ENCODE results near the gene ZNF497. TPM values are rescaled to one million over a fixed set of nuclear protein-coding genes. Genes with fewer than 3 reads are reported as not detected.

Gene ZNF497
- total RNA-seq, 2 donors from 2014 or later, result 6.6 to 11.0 TPM

DNA sequence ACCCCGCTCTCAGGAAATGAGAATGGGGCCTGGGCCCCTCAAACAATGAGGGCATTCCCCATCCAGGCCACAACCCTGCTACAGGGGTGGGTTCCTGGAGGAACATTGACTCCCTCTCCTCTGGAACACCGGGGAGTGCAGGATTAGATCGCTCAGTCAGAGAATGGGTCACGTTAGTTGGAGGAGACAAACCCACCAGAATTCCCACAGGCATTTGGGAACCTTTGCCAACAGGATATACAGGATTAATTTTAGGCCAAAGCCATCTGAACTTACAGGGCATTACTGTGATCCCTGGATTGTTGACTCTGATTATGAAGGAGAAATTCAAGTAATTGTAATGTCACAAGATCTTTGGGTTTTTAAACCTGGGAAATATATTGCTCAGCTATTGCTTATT lies 54.8 kb downstream of the ZNF497 start:
- Histone ChIP-seq H3K9me3 (no peaks in the 10 kb centered on the region), H3K27me3 (replicated peaks; ENCODE audit: insufficient read depth) (no peaks in the 10 kb centered on the region), H3K4me1 (replicated peaks) (no peaks in the 10 kb centered on the region), H3K27ac (no peak overlapping the region), H3K36me3 (peaks cover 0 to 5% of the 10 kb centered on the region in 2 donors), H3K4me3 (no peak overlapping the region)
- intact Hi-C loops (cut with DNase I), result no loop called here
- 86% methylated on average over 4 of the region's 4 CpGs for WGBS
- DNase-seq (ENCODE audit: low spot score), result no peak
- TF ChIP-seq, protein P1, sequence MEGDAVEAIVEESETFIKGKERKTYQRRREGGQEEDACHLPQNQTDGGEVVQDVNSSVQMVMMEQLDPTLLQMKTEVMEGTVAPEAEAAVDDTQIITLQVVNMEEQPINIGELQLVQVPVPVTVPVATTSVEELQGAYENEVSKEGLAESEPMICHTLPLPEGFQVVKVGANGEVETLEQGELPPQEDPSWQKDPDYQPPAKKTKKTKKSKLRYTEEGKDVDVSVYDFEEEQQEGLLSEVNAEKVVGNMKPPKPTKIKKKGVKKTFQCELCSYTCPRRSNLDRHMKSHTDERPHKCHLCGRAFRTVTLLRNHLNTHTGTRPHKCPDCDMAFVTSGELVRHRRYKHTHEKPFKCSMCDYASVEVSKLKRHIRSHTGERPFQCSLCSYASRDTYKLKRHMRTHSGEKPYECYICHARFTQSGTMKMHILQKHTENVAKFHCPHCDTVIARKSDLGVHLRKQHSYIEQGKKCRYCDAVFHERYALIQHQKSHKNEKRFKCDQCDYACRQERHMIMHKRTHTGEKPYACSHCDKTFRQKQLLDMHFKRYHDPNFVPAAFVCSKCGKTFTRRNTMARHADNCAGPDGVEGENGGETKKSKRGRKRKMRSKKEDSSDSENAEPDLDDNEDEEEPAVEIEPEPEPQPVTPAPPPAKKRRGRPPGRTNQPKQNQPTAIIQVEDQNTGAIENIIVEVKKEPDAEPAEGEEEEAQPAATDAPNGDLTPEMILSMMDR (IDR thresholded peaks at IDR 0.05), result no peak
- TF ChIP-seq POLR2AphosphoS5 (IDR thresholded peaks at IDR 0.05), result no peak
- no peak for TF ChIP-seq POLR2A (IDR thresholded peaks at IDR 0.05)

DNA sequence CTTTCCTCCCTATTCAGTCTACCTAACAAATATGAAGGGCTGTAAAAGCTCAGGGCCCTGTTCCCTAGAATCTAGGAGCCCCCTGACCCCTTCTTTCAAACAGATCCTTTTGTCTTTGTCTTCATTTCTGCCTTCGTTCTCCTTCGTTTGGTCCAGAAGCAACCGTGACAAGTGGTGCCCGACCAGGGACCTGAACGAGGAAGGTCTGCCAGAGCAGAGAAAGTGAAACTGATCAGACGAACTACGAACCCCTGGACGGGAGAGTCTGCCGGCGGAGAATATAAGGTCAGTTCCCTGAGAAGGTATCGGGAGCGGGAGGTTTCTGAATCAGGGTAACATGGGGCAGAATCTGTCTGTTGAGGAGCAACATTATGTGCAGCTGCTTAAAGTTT lies 56.6 kb downstream of the ZNF497 start:
- H3K9me3 ChIP-seq, result no peaks in the 10 kb centered on the region
- no peaks in the 10 kb centered on the region for H3K36me3 ChIP-seq
- peak overlapping the region; percentile 78 to 90 for H3K4me3 ChIP-seq
- no peaks in the 10 kb centered on the region for H3K27me3 ChIP-seq (replicated peaks; ENCODE audit: insufficient read depth)
- 48% methylated on average over 12 of the region's 12 CpGs for WGBS
- intact Hi-C loops (cut with DNase I), result no loop called here
- DNase-seq (ENCODE audit: low spot score), result no peak
- no peaks in the 10 kb centered on the region for H3K4me1 ChIP-seq (replicated peaks)
- TF ChIP-seq POLR2AphosphoS5 (IDR thresholded peaks at IDR 0.05) (no peak), POLR2A (IDR thresholded peaks at IDR 0.05) (no peak)
- TF ChIP-seq, protein P1 (IDR thresholded peaks at IDR 0.05), result no peak
- peak overlapping the region; percentile 82 to 83 for H3K27ac ChIP-seq

DNA sequence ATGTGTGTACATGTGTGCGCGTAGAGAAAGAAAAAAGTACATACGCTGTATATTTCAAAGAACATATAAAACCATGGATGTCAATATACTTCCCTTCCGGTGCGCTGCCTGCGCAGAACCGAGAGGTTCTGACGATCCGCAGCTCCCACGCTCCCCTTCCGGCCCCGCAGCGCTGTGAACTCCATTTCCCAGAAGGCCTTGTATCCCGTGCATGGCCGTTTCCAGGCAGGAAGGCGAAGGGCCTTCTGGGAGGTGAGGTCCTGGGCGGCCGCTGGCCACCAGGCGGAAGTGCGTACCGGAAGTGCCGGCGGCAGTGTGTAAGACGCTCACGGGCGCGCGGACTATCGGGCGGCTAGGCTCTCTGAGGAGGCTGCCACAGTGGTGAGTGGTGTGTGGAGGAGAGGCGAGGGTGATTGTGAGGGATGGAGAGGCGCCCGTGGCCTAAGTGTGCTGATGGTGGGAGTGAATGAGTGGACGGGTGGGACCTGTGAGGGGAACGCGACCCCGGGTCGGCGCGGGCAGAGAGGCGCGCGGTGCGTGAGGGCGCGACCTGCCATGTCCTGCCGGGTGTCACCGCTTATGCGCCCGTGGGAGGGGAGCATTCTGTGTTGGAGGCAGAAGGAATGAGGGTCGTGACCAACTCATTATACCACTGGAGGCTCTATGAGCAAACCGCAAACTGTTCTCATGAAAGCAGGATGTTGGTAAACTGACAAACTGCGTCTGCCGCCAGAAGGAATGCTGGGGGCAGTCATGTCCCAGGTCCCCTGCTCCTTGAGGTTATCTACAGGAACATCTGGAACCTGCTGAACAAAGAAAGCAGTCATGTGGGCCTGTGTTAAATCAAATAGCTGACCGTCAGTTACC lies 57.3 kb downstream of the ZNF497 start, which contains the start of gene ERVK3-1:
TSS of gene ERVK3-1 (plus strand) at position 313 of the 867 bp plus-strand sequence. CDS start 6,792 bp downstream, outside the sequence.
- peak within 1 kb of the TSS; percentile 82 to 83 for H3K27ac ChIP-seq
- under 1% methylated on average over 55 of the region's 55 CpGs for WGBS
- intact Hi-C loops (cut with DNase I), result no loop called here

DNA sequence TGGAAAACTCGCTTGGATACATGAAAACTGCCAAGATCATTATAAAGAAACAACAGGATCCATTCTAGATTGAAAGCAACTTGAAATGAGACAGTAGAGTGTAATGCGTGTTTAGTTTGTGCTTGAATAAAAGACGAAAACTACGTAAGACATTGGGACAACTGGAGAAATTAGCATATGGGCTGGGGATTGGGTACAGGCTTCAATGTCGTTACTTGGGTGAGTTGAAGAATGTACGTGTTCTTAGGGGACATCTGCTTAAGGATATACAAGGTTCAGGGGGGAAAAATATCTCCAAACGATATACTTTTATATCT lies 57.8 kb downstream of the ZNF497 start:
- intact Hi-C loops (cut with DNase I), result no loop called here
- H3K27me3 ChIP-seq (replicated peaks; ENCODE audit: insufficient read depth), result no peaks in the 10 kb centered on the region
- H3K27ac ChIP-seq, result peak overlapping the region; percentile 82 to 83
- DNase-seq (ENCODE audit: low spot score), result no peak
- 10% methylated on average over 7 of the region's 7 CpGs for WGBS
- H3K4me3 ChIP-seq, result peak overlapping the region; percentile 78 to 90
- no peaks in the 10 kb centered on the region for H3K9me3 ChIP-seq
- TF ChIP-seq POLR2A (IDR thresholded peaks at IDR 0.05) (no peak), POLR2AphosphoS5 (IDR thresholded peaks at IDR 0.05) (no peak)
- TF ChIP-seq, protein P1 (IDR thresholded peaks at IDR 0.05), result no peak
- H3K36me3 ChIP-seq, result no peaks in the 10 kb centered on the region
- H3K4me1 ChIP-seq (replicated peaks), result no peaks in the 10 kb centered on the region

More for the DNA sequence above, 57.3 kb downstream of the ZNF497 start, which contains the start of gene ERVK3-1:
- DNase-seq (ENCODE audit: low spot score), result peak; percentile 96
- no peaks in the 10 kb centered on the region for H3K4me1 ChIP-seq (replicated peaks)
- TF ChIP-seq POLR2AphosphoS5 (IDR thresholded peaks at IDR 0.05) (peak; percentile 100), POLR2A (IDR thresholded peaks at IDR 0.05) (peak; percentile 67)
- TF ChIP-seq, protein P1 (IDR thresholded peaks at IDR 0.05), result peak in 2 of 4 experiments; percentile 64 to 73
- H3K9me3 ChIP-seq, result no peaks in the 10 kb centered on the region
- no peaks in the 10 kb centered on the region for H3K36me3 ChIP-seq
- H3K4me3 ChIP-seq, result peak within 1 kb of the TSS; percentile 78 to 90
- H3K27me3 ChIP-seq (replicated peaks; ENCODE audit: insufficient read depth), result no peaks in the 10 kb centered on the region

Small RNAs within 50 kb of the gene (microRNA-seq; reads per million reads assigned to microRNA genes)
- 1.1 reads per million, percentile 11 among the genes with 10 or more reads in this experiment for gene MIR4754
- gene MIR6806, result 0.34 reads per million

Small RNAs within 50 kb of the gene (small RNA-seq; reads per million reads assigned to genes)
- gene MIR4754 (0 to 0.10 reads per million in 2 donors), gene MIR6806 (0 to 0.10 reads per million in 2 donors), gene RNA5SP473 (0.60 to 1.6 reads per million in 2 donors)

Other genes with a start within 250 kb of the ZNF497 start
- gene ZNF329, start 212.0 kb downstream of the ZNF497 start, total RNA-seq, result 10 to 100 TPM; 14.7 to 18.4 TPM
- gene ZNF274, start 179.7 kb downstream of the ZNF497 start, total RNA-seq, result 10 to 100 TPM; 34.5 to 34.7 TPM
- gene ZNF544, start 133.8 kb downstream of the ZNF497 start, total RNA-seq, result 10 to 100 TPM; 56.9 to 87.4 TPM
- gene ZNF8, start 83.8 kb downstream of the ZNF497 start, total RNA-seq, result 1 to 10 TPM; 6.1 to 9.3 TPM
- gene ERVK3-1, start 57.4 kb downstream of the ZNF497 start, total RNA-seq, result 10 to 100 TPM; 40.1 to 54.5 TPM
- 1 to 10 TPM; 2.7 to 4.1 TPM for gene ZSCAN22, start 35.8 kb downstream of the ZNF497 start, total RNA-seq
- 10 to 100 TPM in 1 of 2 donors, 1 to 10 TPM in 1; 5.6 to 25.6 TPM for gene A1BG, start 9.3 kb downstream of the ZNF497 start, total RNA-seq
- gene ZNF837, start 18.3 kb upstream of the ZNF497 start, total RNA-seq, result 10 to 100 TPM; 12.2 to 15.7 TPM
- 1,000 to 10,000 TPM; 1,184 to 2,289 TPM for gene RPS5, start 24.5 kb upstream of the ZNF497 start, total RNA-seq
- 1 to 10 TPM in 1 of 2 donors, under 1 TPM in 1; 0.62 to 7.0 TPM for gene RNF225, start 32.9 kb upstream of the ZNF497 start, total RNA-seq
- 10 to 100 TPM; 10.8 to 19.4 TPM for gene ZNF584, start 45.9 kb upstream of the ZNF497 start, total RNA-seq
- 10 to 100 TPM in 1 of 2 donors, 1 to 10 TPM in 1; 8.1 to 12.2 TPM for gene ZNF132, start 77.4 kb upstream of the ZNF497 start, total RNA-seq
- gene ZNF324B, start 88.9 kb upstream of the ZNF497 start, total RNA-seq, result 10 to 100 TPM; 10.8 to 16.4 TPM
- gene ZNF324, start 104.3 kb upstream of the ZNF497 start, total RNA-seq, result 10 to 100 TPM; 22.9 to 27.1 TPM
- 10 to 100 TPM; 37.8 to 38.0 TPM for gene ZNF446, start 113.6 kb upstream of the ZNF497 start, total RNA-seq
- 10 to 100 TPM in 1 of 2 donors, 1 to 10 TPM in 1; 6.6 to 20.7 TPM for gene SLC27A5, start 149.2 kb upstream of the ZNF497 start, total RNA-seq
- gene ZBTB45, start 157.1 kb upstream of the ZNF497 start, total RNA-seq, result 10 to 100 TPM; 22.0 to 24.0 TPM
- gene TRIM28, start 181.3 kb upstream of the ZNF497 start, total RNA-seq, result 100 to 1,000 TPM; 237 to 374 TPM
- gene CHMP2A, start 192.4 kb upstream of the ZNF497 start, total RNA-seq, result 100 to 1,000 TPM; 102 to 126 TPM
- 10 to 100 TPM; 27.7 to 44.2 TPM for gene UBE2M, start 195.9 kb upstream of the ZNF497 start, total RNA-seq
- gene MZF1, start 210.6 kb upstream of the ZNF497 start, total RNA-seq, result 10 to 100 TPM; 47.5 to 67.3 TPM